COLO668 (cell line): Measurements from ENCODE around the gene S100A16.

Experiments used
- DNase-seq: peaks from one replicate; lab custom pipeline; 2025; ENCODE audit not compliant: unreplicated experiment; lab: John Stamatoyannopoulos, UW

S100A16 gene

DNA sequence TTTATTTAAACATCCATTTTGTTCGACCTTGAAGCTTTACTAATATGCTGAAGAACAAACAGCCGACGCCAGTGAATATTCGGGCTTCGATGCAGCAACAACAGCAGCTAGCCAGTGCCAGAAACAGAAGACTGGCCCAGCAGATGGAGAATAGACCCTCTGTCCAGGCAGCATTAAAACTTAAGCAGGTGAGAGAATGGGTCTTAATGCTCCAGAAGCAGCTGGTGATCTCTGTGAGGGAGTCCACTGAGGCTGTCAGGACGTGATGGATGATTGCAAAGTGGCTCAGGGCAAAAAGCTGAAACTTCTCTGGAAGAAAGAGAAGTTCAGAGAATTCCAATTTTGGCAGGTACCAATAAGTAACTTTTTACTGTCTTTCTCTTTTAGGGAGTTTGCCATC, 25.3 kb upstream of the S100A16 start:
- DNase-seq: no peak

DNA sequence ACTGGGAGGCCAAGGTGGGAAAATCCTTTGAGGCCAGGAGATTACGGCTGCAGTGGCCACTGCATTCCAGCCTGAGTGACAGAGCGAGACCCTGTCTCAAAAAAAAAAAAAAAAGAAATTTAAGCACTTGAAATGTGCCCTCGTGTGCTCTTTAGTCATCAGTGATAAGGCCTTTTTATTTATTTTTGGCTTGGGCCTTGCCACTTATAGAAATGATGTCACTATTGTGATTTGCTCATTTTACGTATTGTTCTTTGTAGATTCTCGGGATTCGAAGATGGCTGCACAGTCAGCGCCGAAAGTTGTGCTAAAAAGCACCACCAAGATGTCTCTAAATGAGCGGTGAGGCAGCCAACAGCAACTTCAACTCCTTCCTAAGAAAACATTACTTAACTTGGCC, 23.4 kb upstream of the S100A16 start:
- DNase-seq: no peak

DNA sequence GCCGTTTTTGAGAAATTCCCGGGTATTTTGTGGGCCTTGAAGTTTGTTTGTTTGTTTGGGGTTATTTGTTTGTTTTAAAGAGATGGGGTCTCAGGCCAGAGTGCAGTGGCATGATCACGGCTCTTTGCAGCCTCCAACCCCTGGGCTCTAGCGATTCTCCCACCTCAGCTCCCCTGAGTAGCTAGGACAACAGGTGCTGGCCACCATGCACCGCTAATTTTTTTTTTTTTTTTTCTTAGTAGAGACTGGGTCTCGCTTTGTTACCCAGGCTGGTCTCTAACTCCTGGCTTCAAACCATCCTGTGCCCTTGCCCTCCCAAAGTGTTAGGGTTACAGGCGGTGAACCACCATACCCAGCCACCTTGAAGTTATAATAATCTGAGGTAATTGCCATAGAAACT, 22.9 kb upstream of the S100A16 start:
- DNase-seq: no peak

DNA sequence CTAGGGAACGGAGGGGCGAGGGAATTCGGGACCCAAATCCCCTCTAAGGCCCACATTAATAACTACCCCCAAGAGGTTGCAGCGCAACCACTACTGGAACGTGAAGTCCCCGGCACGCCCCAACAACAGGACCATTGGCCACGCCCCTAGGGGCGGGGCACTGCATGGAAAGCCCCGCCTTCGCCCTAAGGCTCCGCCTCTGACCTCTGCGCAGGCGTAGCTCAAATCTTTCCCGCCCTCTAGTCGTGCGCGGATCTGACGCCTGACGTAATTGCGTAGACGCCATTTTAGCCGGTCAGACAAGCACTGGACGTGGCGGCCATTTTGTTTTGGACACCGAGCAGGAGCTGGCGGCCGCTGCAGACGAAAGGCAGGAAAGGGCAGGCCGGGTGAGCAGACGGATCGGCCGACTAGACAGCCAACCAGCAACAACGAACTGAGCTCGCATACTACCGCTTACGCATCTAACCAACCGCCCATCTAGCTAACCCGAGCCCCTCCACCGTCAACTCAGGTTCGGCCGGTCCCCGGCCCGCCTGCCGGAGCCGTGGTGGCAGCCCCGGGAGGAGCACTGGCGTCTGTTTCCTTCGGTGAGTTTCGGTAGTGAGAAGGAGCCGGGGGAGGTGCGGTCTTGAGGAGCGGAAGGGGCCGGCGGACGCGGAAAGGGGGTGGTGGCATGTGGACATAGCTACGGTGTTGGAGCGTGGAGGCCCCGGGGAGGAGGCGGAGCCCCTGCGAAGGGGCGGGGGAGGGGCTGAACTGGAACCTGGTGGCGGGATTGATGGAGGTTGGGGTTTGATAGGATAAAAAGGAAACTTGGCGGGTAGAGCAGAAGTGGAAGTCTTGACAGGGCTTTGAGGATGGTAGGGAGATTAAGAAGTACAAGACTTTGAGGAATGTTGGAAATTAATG, 21.1 kb upstream of the S100A16 start, which contains the start of gene CHTOP:
Gene CHTOP, plus strand, starts transcription at position 313 of the 912 bp plus-strand sequence. CDS start 2,523 bp downstream, outside the sequence.
- DNase-seq: peak; percentile 98

DNA sequence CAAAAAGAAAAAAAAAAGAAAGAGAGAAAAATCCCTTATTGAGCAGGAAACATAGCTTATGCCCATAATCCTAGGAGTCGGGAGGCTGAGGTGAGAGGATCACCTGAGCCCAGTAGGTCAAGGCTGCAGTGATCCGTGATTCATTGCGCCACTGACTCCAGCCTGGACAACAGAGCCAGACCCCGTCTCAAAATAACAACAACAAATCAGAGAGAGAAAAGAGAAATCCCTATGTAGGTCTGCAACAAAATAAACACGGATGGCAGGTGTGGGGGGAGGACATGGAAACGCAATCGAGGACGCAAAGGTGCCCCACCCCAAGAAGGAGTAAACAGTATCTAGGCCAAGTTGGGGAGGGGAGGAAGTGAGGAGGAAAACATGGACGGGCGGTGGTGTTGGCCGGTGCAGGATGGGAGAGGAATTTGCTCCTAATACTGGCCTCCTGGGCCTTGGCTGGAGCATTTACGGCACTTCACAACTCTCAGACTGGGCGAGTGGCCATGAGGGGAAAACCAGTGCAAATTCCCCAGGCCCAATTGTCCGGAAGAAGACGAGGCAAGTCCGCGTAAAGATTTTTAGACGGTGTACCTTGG, 20.3 kb upstream of the S100A16 start:
- DNase-seq: no peak

DNA sequence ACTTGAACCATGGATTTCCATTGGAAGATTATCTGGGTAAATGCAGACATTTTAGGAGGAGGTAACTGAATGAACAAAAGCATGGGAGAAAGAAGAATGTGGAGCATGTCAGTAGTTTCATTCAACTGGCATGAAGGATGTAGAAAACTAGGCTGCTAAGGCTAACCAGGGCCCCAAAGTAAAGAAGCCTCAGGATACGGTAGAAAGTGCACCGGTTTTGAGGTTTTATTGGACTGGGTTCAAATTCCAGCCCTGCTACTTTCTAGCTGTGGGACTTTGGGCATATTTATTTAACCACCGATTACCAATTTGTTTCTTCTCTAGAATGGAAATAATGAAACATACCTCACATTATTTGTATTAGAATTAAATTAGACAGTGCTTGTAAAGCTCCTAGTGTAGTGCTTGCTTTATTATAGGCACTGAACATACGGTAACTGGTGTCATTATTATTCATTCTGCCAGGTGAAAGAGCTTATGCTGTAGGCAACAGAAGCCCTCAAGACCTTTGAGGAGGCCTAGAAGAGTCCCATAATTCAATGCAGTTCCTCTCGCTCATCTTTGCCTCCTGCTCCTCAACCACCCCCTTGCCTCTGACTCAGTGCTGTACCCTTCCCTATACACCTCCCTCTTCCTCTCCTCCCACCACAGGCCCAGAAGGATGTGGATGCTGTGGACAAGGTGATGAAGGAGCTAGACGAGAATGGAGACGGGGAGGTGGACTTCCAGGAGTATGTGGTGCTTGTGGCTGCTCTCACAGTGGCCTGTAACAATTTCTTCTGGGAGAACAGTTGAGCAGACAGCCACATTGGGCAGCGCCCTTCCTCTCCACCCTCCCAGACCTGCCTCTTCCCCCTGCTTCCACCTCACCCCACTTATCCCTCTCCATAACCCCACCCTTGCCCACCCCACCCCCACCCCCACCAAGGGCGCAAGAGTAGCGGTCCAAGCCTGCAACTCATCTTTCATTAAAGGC, 18.4 kb upstream of the S100A16 start:
- DNase-seq: no peak

DNA sequence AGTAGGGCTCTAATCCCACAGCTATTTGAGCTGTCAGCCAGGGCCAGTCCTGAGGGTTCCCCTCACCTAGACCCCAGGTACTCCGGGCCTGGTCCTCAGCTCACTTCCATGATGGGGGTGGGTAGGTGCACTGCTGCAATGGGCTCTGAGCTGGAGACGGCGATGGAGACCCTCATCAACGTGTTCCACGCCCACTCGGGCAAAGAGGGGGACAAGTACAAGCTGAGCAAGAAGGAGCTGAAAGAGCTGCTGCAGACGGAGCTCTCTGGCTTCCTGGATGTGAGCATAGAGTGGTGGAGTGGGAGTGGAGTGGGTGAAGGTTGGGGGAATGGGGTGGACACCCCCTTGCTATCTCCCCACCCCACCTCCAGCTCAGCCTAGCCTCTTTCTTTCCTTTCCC, 17.4 kb upstream of the S100A16 start:
- no peak for DNase-seq

DNA sequence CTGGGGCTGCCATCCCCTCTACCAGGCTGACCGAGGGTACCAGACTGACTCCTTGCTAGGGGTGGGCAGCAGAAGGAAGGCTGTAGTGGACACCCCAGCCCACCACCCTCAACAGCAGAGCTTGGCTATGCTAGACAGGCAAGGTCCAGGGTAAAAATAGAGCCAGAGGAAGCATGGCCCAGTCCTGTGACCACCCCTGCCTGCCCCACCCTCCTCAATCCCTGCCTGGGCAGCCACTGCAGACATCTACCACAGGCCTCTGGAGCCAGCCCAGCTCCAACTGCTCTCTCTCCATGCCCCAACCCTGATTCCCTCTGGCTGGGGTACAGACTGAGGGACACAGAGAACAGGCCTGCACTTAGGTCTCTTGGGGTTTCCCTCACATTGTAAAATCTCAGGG, 17.0 kb upstream of the S100A16 start:
- no peak for DNase-seq

DNA sequence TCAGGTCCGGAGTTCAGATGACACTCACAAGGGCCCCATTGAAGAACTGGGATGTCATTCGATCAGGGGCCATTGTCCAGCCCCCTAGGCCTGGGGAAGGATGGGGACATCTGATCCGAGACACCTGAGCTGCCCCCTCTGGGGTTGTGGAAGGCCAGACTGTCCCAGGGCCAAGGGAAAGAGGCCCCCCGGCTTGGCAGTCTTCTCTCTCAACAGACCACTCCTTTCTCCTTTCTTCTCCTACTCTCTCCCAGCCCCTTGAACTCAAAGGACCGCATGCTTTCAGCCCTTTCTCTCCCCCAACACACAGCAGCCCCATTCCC, 16.4 kb upstream of the S100A16 start:
- DNase-seq: no peak

DNA sequence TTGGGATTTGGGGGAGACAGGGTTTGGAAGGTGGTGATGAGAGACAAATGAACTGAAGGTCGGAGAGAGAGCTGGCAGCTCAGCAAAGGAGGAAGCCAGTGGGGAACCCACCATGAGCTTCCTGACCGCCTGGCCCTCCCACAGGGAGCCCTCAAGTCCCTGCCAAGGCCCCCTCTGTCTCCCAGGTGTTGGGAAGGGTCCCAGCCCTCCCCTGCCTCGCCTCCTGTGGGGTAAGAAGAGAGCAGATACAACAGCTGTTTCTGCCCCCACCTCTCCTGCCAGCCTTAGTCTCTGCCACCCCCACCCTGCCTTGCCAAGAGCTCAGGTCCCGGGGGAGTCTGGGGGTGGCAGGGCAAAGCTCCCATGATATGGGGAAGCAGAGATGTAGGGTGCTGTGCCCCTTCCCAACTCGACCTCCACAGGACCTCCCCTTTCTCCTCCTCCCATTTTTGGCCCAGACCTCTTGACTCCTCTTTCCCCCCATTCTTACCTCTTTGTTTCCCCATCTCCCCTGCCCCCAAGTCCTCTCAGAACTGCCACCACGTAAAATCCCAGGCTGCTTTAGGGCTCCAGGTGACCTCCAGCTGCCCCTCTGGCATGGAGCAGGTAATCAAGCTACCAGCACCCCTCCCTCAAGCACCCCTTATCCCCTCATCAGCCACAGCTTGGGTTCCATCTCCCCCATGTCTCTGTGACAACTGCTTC, 15.9 kb upstream of the S100A16 start:
- DNase-seq: no peak

DNA sequence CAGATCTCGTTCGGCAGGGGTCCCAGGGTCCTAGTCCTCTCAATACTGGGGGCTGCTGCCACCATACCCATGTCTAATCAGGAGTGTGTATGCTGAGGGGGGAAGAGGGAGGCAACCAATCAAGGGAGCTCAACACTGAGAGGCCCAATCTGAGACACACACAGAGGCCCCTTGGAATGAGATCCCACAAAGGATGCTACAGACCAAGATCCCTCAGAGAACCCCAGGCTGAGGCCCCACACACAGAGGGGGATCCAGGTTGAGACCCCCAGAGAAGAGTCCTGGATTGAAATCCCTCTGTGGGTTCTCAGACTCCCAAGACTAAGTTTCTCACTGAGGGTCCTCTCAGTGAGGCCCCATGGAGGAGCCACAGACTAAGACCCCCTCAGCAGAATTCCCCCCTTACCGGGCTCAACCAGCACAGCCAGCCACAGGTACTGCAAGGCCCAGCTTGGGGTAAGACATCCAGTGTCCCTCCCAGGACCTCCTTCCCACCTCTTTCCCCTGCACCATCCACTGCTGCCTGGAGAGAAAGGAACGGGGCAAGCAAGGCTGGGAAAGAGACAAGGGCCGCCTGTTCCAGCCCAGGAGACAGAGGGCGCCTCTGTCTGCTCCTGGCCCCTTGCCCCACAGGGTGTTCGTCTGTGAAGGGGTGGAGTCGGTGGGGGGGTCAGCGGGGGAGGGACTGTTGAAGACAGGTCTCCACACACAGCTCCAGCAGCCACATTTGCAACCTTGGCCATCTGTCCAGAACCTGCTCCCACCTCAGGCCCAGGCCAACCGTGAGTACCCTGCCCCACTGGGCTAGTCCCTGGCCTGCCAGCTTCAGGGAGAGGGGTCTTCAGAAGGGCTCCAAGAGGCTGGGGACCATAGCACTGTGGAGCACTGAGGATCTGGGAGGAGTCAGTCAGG, 15.0 kb upstream of the S100A16 start, which contains the start of gene S100A1:
Gene S100A1, plus strand, starts transcription at position 720 of the 912 bp plus-strand sequence. CDS start 2,088 bp downstream, outside the sequence.
- no peak for DNase-seq

DNA sequence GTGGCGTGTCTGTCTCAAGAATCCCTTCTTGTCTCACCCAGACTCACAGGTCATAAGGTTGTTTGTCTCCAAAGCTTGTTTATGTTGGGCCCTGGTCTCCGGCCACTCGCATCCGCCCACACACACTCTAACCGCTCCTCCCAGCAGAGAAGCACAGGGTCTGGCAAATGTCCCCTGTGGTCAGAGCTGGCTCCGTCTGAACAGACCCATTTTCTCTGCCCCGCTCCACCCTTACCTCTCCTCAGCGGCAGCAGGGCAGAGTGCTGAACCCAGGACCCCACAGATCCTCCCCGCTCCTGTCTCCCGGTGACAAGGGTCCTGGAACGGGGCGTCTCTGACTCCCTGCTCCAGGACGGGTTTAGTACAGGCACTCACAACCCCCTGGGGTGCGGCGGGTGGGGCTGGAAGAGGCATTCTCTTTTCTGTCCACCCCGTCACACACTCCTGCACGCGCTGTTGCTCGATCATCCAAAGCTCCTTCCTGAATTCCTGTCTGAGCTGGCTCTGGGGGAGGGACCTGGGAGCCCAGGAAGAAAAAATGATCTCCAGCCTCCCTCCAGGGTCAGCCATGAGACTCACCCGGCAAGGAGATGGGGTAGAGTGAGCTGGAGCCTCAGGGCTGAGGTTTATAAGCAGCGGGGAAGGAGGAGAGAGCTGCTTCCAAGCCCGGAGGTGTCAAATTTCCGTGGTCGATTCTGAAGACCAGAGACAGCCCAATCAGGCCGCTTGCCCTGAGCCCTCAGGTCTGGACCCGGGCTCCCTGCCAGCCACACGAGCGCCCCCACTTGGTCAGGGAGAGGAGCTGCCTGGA, 14.2 kb upstream of the S100A16 start, which contains the start of gene S100A13:
Gene S100A13, minus strand, starts transcription at position 602 of the 811 bp plus-strand sequence. CDS start 1,033 bp downstream, outside the sequence.
- DNase-seq: peak; percentile 93

DNA sequence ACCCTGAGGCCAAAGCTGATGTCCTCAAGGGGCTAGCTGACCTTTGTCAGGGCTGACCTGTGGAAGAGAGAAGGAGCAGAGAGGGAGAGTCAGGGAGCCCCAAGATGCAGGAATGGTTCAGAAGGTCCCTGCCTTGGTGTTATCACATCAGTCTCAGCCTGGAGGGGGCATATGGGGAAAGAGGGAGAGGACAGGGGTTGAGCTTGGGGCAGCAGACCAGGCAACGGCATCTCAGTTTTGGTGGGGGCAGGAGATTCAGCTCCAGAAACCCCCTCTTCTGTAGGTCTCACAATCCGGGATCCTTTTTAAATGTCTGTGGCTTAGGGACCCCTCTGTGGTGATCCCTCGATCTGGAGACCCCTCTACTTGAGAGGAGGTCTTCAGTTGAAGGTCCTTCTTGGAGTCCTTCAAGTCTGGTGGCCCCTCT, 13.6 kb upstream of the S100A16 start:
- no peak for DNase-seq

DNA sequence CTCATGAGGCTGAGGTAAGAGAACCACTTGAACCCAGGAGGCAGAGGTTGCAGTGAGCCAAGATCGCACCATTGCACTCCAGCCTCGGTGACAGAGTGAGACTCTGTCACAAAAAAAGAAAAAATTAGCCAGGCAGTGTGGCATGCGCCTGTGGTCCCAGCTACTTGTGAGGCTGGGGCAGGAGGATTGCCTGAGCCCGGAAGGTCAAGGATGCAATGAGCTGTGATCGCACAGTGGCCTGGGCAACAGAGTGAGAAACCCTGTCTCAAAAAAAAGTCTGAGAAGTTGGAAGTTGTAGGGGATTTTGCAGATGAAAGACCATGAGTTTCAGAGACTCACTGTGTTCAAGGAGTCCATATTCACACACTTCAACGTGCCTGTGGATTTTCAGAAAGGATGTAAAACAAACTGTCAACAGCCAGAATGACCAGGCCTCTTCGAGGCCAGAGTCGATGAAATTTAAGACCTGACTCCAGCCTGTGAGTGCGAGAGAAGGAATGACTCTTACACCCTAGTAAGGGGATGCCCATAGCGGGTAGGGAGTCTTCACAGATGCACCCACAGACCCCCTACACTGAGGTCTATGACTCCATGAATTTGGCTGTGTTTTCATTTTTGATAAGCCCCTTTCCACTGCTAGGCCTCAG, 12.2 kb upstream of the S100A16 start:
- no peak for DNase-seq

DNA sequence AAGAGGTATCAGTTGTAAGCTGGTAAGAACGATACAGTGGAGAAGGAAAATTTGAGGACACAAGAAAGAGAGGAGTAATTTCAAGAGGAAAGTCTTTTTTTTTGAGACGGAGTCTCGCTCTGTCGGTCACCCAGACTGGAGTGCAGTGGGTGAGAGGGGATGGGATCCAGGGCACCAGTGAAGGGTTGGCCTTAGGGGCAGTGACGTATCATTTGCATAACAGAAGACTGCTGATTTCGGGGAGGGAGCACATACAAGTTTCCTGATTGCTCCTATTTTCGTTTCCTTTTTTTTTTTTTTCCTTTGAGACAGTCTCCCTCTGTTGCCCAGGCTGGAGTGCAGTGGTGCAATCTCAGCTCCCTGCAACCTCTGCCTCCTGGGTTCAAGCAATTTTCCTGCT, 10.2 kb upstream of the S100A16 start:
- no peak for DNase-seq

DNA sequence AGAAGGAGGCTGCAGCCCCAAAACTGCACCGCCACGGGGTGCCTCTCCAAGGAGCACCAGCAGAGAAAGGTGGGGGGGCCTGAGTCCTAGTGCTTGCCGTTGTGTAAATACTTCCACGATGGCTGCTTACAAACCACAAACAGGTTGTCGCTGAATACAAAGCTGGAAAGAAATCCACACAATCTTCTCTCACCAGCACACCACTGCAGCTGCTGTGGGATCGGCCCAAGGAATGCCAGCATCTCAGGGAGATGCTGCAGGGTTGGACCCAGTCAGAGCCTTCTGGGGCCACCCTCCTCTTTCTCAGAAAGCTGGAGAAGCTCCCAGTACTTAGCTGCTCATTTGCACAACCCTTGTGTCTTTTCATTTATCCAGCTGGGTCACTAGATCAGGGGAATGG, 6.2 kb upstream of the S100A16 start:
- no peak for DNase-seq

DNA sequence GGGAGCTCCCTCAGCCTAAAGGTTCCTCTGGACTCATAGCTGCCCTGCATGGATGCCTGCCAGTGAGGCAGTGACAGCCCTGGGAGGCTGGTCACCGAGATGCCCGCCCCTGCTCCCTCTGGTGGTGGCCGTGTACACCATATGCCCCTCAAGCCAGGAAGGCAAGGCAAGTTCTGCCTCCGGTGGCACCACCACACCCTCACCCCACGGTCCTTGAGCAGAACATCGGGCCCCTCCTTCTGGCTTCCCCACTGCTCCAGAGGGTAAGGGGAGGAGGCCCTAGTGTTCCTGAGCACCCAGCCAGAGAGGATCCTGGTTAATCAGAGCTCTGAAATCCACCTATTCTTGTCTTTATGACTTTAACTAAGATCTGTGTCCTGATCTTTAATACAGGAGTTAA, 4.7 kb upstream of the S100A16 start:
- DNase-seq: peak; percentile 87

DNA sequence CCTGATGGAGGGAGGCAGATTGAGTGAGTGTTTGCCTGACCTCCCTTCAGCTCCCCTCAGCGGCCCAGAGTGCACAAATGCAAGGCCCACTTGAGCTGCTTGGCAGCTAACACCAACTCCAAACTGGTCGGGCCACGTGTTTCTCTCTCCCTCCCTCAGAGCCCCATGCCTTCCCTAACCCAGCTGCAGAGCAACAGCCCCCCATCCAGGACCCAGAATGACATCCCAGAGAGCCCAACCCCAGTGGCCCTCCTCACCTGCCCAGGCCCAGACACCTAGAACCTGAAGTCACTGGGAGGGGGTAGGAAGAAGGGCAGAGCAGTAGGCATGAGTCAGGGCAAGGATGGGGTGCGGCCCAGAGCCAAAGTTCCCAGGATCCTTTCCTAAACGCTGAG, 4.0 kb upstream of the S100A16 start:
- DNase-seq: no peak
